NCI-H1930 (cell line): ENCODE results near the gene AP3S2.
"Not testable (repeated sequence)": the region's sequence is repeated elsewhere in the genome, so short reads cannot be mapped to it uniquely, and the experiment has no call there.

Source experiments
- DNase-seq, 2 experiments: peaks; one replicate each; lab custom pipeline; 2025; lab: John Stamatoyannopoulos, UW

The AP3S2 gene

GRCh38 chr15:89799918-89800498 lies 93.8 kb downstream of the AP3S2 start:
- no peak for DNase-seq

- DNase-seq: no peak
These were observed 94.5 kb downstream of the AP3S2 start for GRCh38 chr15:89799011-89799911.

- DNase-seq: no peak
These were observed 96.1 kb downstream of the AP3S2 start for GRCh38 chr15:89797678-89798201.

- DNase-seq: no peak
These were observed 97.8 kb downstream of the AP3S2 start for GRCh38 chr15:89795996-89796395.

- DNase-seq: no peak
These were observed 99.1 kb downstream of the AP3S2 start for GRCh38 chr15:89794627-89795241.

GRCh38 chr15:89792106-89792805 lies 101.5 kb downstream of the AP3S2 start:
- DNase-seq: no peak

GRCh38 chr15:89790661-89791060 lies 103.1 kb downstream of the AP3S2 start:
- no peak for DNase-seq

GRCh38 chr15:89790206-89790605 lies 103.6 kb downstream of the AP3S2 start:
- DNase-seq: no peak

- not testable (repeated sequence) for DNase-seq
These were observed 105.2 kb downstream of the AP3S2 start for GRCh38 chr15:89788585-89788984.

GRCh38 chr15:89787944-89788343 lies 105.8 kb downstream of the AP3S2 start:
- DNase-seq: no peak

GRCh38 chr15:89785774-89786140 lies 108.0 kb downstream of the AP3S2 start:
- DNase-seq: no peak

GRCh38 chr15:89785064-89785773 lies 108.6 kb downstream of the AP3S2 start:
- no peak for DNase-seq

GRCh38 chr15:89784686-89784960 lies 109.2 kb downstream of the AP3S2 start:
- DNase-seq: no peak

- no peak for DNase-seq
These were observed 109.7 kb downstream of the AP3S2 start for GRCh38 chr15:89783861-89784685.

GRCh38 chr15:89783111-89783860 lies 110.5 kb downstream of the AP3S2 start:
- no peak for DNase-seq

- not testable (repeated sequence) for DNase-seq
These were observed 111.2 kb downstream of the AP3S2 start for GRCh38 chr15:89782619-89782950.

- no peak for DNase-seq
These were observed 111.7 kb downstream of the AP3S2 start for GRCh38 chr15:89781891-89782618.

GRCh38 chr15:89781055-89781454 lies 112.7 kb downstream of the AP3S2 start:
- DNase-seq: no peak

GRCh38 chr15:89780601-89781000 lies 113.2 kb downstream of the AP3S2 start:
- no peak for DNase-seq
